HG03066 (cell line): Measurements from ENCODE around the gene LEMD1.

Experiments used
- ATAC-seq: cut with Tn5 transposase; IDR thresholded peaks from one replicate; pipeline ENCODE4 v1.9.1; 2021; ENCODE audit warnings: low read depth; ENCODE audit not compliant: unreplicated experiment

The LEMD1 gene

GRCh38 chr1:205358579-205358978 lies 63.3 kb downstream of the LEMD1 start:
- no peak for ATAC-seq

- ATAC-seq: no peak
Measured at GRCh38 chr1:205357567-205357966, 64.3 kb downstream of the LEMD1 start.

DNA sequence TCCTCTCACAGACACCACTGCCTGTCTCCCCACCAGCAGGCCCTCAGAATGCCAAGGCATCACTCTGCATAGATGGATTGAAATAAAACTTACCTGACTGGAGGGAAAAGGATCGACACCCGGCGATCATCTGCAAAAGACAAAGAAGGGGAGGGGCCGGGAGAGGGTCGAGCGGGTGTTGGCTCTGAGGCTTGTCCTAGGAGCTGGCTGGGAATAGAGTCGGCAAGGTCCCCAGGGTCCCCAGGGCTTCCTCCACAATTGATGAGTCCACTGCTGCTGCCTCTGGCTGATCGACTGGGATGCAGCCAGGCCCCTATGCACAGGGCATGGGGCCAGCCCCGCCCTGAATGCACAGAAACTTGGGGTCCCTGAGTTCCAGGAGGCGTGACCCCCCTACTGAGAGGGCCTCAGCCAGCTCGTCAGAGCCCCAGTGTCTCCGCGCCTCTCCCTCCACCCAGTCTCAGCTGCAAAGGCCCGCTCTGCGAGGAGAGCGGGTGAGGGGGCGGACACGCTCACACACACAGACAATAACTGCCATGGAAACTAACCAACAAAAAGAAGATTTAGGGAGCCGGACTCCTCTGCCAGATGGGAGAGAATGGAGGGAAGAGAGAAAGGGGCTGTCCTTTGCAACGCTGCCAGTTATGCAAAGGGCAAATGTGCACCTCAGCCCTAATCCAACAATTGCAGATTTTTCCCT lies 65.3 kb downstream of the LEMD1 start, which contains the start of gene KLHDC8A:
Gene KLHDC8A, minus strand, starts transcription at position 483 of the 700 bp plus-strand sequence. CDS start 13,318 bp downstream, outside the sequence.
- ATAC-seq: no peak

- ATAC-seq: no peak
Measured at GRCh38 chr1:205355075-205355453, 66.8 kb downstream of the LEMD1 start.

DNA sequence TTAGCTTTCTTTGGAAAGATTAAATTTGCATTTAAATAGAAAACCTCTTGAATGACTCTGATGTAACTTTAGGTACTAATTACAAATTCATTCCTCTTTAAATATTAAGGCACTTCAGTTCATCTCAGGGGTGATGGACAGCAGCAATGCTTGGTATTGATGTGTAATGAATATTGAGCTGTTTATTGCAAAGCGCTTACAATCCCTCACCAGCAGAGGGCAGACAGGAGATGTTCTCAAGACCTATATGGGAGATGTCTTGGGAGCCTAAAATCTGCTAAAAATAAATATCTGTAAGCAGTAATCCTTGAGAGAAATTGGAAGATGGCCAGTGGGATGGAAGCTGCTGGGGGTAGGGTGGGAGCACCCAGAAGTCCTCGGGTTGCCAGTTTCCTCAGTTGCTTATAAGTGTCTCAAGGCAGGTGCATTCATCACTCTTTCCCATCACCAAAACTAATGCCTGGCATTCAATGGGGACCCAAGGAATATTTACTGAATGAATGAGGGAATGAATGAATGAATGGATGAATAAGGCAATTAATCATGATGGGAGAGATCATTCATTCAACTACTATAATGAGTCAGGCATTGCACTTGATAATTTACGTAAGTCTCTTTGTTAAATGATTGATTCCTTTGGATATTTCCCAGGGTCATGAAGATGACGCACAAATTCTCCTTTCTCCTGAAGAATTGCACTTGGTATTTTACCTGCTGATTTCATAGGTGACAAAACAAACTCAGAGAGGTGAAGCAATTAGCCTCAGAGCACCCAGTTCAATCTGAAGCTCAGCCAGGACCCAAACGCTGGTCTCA lies 67.4 kb downstream of the LEMD1 start:
- no peak for ATAC-seq

GRCh38 chr1:205353612-205354011 lies 68.2 kb downstream of the LEMD1 start:
- no peak for ATAC-seq

- no peak for ATAC-seq
Measured at GRCh38 chr1:205353191-205353590, 68.7 kb downstream of the LEMD1 start.

DNA sequence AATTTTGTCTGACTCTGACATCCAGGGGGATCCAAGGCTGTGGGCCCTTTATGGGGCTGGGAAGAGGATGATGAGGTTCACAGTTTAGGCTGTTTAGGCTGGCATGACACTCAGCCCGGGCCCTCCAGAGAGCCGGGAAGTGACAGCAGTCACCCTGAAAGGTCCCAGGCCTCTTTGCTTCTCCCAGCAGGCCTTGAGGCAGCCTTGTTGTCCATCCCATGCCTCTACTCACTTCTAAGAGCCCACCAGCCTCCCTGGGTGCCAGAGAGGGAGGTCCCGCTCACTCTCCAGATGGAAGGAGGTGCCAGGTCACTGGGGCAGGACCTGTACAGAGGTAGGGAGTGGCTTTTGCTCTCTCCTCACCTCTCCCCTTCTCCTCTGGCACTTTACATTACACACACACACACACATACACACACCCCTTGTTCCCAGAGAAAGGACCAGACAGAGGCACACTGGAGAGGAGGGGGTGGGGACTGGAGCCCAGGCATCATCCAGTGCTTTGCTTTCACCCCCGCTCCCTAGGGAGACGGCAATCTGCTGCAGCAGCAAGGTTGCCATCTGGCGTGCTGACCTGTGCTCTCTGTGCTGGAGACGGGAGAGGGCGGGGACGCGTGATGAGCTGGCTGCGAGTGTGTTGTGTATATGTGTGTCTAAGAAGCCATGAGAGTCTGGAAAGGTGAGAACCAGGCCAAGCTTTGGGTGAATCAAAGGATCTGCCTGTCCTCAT lies 69.7 kb downstream of the LEMD1 start:
- no peak for ATAC-seq

DNA sequence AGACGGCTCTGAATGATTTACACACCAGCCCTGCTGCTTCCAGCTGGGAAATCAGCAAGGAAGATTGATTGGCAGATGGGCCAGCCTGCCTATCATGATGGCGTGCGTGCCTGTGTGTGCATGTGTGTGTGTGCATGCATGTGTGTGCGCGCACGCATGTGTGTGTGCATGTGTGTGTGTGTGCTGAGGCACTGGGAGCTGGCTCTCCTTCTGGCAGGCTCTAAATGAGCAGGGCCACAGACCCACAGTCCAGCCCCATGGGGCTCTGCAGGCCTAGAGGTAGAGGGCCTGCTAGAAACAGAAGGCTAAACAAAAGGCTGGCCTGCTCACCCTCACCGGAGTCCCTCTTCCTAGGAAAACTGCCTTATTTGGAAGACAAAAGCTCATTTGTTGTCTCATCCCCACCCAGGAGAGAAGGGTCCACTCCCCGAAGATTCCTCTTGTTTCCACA lies 71.1 kb downstream of the LEMD1 start:
- no peak for ATAC-seq

DNA sequence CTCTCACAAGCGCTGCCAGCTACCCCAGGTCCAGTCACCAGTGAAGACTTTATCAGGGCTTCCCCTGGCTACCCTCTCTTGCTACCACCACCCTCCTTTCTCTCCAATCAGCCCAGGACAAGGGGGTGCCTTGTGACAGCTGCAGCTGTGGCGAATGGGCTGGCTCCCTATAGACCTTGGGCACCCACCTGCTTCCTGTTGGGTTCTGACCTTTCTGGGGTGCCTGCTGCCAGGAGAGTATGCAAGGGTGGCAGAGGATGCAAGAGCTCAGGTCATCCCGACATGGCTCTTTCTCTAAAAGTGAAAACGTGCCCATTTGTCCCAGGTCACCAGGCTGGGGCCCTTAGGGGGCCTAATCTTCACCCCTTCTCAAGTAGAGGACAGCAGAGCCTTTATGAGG lies 71.7 kb downstream of the LEMD1 start:
- no peak for ATAC-seq

- ATAC-seq: no peak
Measured at GRCh38 chr1:205348554-205349487, 73.0 kb downstream of the LEMD1 start.

- ATAC-seq: no peak
Measured at GRCh38 chr1:205346956-205347574, 74.8 kb downstream of the LEMD1 start.

GRCh38 chr1:205345761-205346160 lies 76.1 kb downstream of the LEMD1 start:
- ATAC-seq: no peak

GRCh38 chr1:205344066-205344928 lies 77.6 kb downstream of the LEMD1 start:
- no peak for ATAC-seq

DNA sequence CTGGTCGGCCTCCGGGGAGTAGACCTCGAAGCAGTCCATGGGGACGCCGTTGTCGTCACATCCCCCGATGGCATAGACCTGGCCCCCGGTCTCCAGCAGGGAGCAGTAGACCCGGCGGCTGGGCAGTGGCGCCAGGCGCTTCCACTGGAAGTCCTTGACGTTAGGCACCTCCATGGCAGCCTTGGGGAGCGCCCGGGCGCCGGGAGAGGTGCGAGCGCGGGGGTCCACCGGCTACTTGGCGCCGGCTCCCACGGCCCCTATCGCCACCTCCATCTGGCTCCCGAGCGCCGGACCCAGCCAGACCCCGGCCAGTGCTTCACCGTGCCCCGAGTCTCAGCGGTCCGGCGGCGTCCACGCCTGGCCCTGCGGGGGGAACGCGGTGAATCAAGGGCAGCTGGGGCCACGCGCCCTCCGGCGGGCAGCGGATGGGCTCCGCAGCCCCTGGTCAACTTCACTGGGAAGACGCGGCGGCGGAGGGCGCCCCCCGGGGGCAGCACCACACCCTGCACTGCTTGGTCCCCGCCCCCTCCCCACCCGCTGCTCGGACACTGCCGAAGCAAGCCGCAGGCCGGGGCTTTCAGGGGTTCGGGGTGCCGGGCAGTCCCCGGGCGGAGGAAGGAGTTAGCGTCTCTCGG lies 78.3 kb downstream of the LEMD1 start:
- ATAC-seq: no peak

- no peak for ATAC-seq
Measured at GRCh38 chr1:205342986-205343385, 78.9 kb downstream of the LEMD1 start.

DNA sequence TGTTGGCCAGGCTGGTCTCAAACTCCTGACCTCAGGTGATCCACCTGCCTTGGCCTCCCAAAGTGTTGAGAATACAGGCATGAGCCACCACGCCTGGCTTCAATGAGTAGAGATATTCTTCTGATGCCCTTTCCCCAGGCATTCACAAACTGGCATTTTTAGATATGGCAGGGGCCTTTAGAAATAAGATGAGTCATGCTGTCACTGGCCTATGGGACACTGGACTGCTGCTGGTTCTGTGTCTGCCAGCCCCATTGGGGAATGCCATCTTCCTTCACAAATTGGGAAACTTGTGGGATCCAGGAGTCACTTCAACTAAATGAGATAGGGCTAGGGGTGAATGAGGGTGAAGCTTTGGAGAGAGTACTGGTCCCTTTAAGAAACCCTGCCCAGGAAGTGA lies 81.2 kb downstream of the LEMD1 start:
- ATAC-seq: no peak

GRCh38 chr1:205339717-205340116 lies 82.1 kb downstream of the LEMD1 start:
- ATAC-seq: no peak
